Thyroid gland (tissue), 4 donors: ENCODE data around the gene ZMIZ1. TPM values are rescaled to one million over a fixed set of nuclear protein-coding genes. Genes with fewer than 3 reads are reported as not detected.
"Not testable (repeated sequence)": the region's sequence is repeated elsewhere in the genome, so short reads cannot be mapped to it uniquely, and the experiment has no call there.

Experiments used
- DNase-seq, 2 donors: peaks; one replicate each; pipeline ENCODE4 v3.0.0-alpha.2; 2019
- H3K27ac ChIP-seq, 3 donors: fragments of 200-600 bp; sonication (generic); 1 replicate in 2 of 3; 2 replicates in 1 of 3; pipeline ENCODE4 v1.5.1; 2016 to 2019; ENCODE audit warnings: mild to moderate bottlenecking in 1 of 3, moderate library complexity in 1 of 3
- H3K27me3 ChIP-seq: fragments of 200-600 bp; sonication (generic); one replicate; pipeline ENCODE4 v1.5.1; 2019
- H3K36me3 ChIP-seq, 2 donors: fragments of 200-600 bp; sonication (generic); one replicate each; pipeline ENCODE4 v1.5.1; 2016 to 2019
- H3K4me1 ChIP-seq, 2 donors: fragments of 200-600 bp; sonication (generic); one replicate each; pipeline ENCODE4 v1.5.1; 2017 to 2019
- H3K4me3 ChIP-seq, 3 donors: fragments of 200-600 bp; sonication (generic); replicated peaks in 1 of 3; 1 replicate in 2 of 3; 2 replicates in 1 of 3; pipeline ENCODE4 v1.5.1; 2016; ENCODE audit warnings: mild to moderate bottlenecking in 1 of 3
- H3K9me3 ChIP-seq: fragments of 200-600 bp; sonication (generic); one replicate; pipeline ENCODE4 v1.5.1; 2017
- CTCF ChIP-seq, 6 experiments: fragments of 200-600 bp in 3 of 6; fragments of 450-650 bp in 3 of 6; sonication (generic) in 3 of 6; IDR thresholded peaks; one replicate each; pipeline ENCODE4 v1.5.1; 2016 to 2019; ENCODE audit warnings: antibody characterized with exemption in 6 of 6, mild to moderate bottlenecking in 2 of 6, inconsistent platforms in 1 of 6, moderate library complexity in 1 of 6
- POLR2A ChIP-seq, 2 donors: fragments of 450-650 bp; IDR thresholded peaks; one replicate each; pipeline ENCODE4 v1.6.1; 2017; ENCODE audit warnings: antibody characterized with exemption in 2 of 2, mild to moderate bottlenecking in 2 of 2, moderate library complexity in 1 of 2
- WGBS, 2 donors: methylation state at CpG; one replicate each; pipeline ENCODE4 v1.1.5; 2017; 5-methylcytosine and 5-hydroxymethylcytosine counted together
- intact Hi-C: fragments of 100-400 bp; cut with DNase I; formaldehyde crosslinking; loops from one replicate; pipeline ENCODE4 v1.15.1; 2023
- total RNA-seq, 4 donors: library from RNA; depleted of rRNA; stranded (reverse); fragments of >200 nt; gene quantifications; one replicate each; pipeline ENCODE4 v1.2.3, GENCODE V29; 2016

The ZMIZ1 gene
- total RNA-seq, 4 donors from 2014 or later: 59.9 to 128 (median 94.4) TPM

DNA sequence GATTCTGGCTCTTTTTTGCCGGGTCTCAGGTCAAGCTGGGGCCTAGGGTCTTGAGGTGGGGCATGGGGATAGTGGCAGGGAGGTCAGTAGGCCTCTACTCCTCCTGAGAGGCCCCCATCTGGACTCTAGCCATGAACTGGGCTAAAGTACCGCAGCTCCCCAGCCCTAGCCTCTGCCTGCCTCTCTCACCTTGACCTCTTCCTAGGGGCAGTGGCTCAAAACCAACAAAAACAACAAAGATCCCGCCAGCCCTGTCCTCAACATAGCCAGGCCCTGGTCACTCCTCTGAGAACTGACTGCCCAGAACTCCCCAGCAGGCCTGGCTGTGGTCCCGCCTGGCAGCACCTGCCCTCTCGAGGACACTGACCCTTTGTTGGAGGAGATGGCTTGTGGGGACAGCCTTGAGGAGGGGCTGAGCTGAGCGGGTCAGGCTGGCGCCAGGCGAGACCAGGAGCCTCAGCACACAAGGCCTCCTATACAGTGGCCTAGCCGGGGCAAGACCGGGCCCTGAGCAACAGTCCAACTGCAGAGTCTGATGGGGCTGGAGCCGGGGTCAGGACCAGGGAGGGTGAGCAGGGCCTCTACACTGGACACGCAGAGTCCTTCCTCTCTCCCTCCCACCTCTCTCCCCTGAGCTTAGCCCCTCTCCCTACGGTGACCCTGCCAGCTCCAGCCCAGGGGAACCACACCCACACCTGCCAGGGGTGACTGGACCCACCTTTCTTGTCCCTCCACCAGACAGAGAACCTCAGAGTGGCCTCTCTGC lies 266.9 kb downstream of the ZMIZ1 start:
- H3K9me3 ChIP-seq: no peaks in the 10 kb centered on the region
- 27 to 34% methylated on average over 8 to 12 of the region's 13 CpGs for WGBS, 2 donors
- TF ChIP-seq CTCF (IDR thresholded peaks at IDR 0.05) (no peak), POLR2A (IDR thresholded peaks at IDR 0.05) (peak in 1 of 2 donors; percentile 16)
- H3K4me1 ChIP-seq: peaks cover 17 to 31% of the 10 kb centered on the region in 2 donors
- H3K4me3 ChIP-seq: no peak overlapping the region
- peak; percentile 93 to 95 for DNase-seq
- intact Hi-C loops: no loop called here
- peak overlapping the region; percentile 77 to 91 (median 83) for H3K27ac ChIP-seq
- H3K27me3 ChIP-seq: no peaks in the 10 kb centered on the region
- H3K36me3 ChIP-seq: no peaks in the 10 kb centered on the region

DNA sequence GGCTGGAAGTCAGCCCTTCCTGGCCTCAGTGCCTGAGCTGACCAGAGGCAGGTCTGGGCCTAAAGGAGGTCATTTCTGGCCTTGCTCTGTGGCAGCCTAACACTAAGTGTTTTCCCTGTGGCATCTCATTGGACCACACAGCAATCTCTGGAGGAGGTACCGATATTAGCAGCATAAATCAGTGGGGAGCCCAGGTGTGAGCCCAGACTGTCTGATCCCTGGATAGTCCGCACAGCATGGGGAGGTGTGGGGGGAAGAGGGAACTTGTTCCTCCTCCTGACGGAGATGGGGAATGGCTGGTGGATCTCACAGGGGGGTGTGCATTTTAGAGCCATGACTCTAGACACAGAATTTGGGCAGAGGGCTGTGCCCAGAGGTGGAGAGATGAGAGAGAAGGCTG lies 267.5 kb downstream of the ZMIZ1 start:
- TF ChIP-seq POLR2A (IDR thresholded peaks at IDR 0.05) (no peak), CTCF (IDR thresholded peaks at IDR 0.05) (no peak)
- DNase-seq: no peak
- no peaks in the 10 kb centered on the region for H3K36me3 ChIP-seq
- intact Hi-C loops: no loop called here
- no peaks in the 10 kb centered on the region for H3K27me3 ChIP-seq
- H3K27ac ChIP-seq: peak overlapping the region; percentile 77 to 91 (median 83)
- WGBS, 2 donors: 96 to 100% methylated on average over 3 of the region's 3 CpGs
- peaks cover 17 to 31% of the 10 kb centered on the region in 2 donors for H3K4me1 ChIP-seq
- no peak overlapping the region for H3K4me3 ChIP-seq
- H3K9me3 ChIP-seq: no peaks in the 10 kb centered on the region

GRCh38 chr10:79336739-79337138 lies 268.0 kb downstream of the ZMIZ1 start:
- Histone ChIP-seq H3K4me1 (peaks cover 17 to 29% of the 10 kb centered on the region in 2 donors), H3K4me3 (no peak overlapping the region), H3K27ac (peak overlapping the region in 2 of 3 donors; percentile 77 to 83), H3K27me3 (no peaks in the 10 kb centered on the region), H3K36me3 (no peaks in the 10 kb centered on the region), H3K9me3 (no peaks in the 10 kb centered on the region)
- TF ChIP-seq CTCF (IDR thresholded peaks at IDR 0.05): no peak
- TF ChIP-seq POLR2A (IDR thresholded peaks at IDR 0.05): no peak
- intact Hi-C loops: no loop called here
- 69 to 82% methylated on average over 5 to 6 of the region's 7 CpGs for WGBS, 2 donors
- DNase-seq: no peak

GRCh38 chr10:79337783-79338469 lies 269.2 kb downstream of the ZMIZ1 start:
- intact Hi-C loops, DNase-seq, H3K27me3 ChIP-seq, H3K36me3 ChIP-seq, H3K4me3 ChIP-seq, H3K9me3 ChIP-seq, H3K27ac ChIP-seq: not testable (repeated sequence)
- H3K4me1 ChIP-seq: peaks cover 17 to 41% of the 10 kb centered on the region in 2 donors
- WGBS, 2 donors: 97 to 100% methylated on average over 4 to 7 of the region's 11 CpGs

- Histone ChIP-seq H3K4me1 (peaks cover 17 to 42% of the 10 kb centered on the region in 2 donors), H3K36me3 (no peaks in the 10 kb centered on the region), H3K27me3 (no peaks in the 10 kb centered on the region), H3K4me3 (no peak overlapping the region), H3K9me3 (no peaks in the 10 kb centered on the region), H3K27ac (no peak overlapping the region)
- 81 to 98% methylated on average over 3 of the region's 3 CpGs for WGBS, 2 donors
- no peak for TF ChIP-seq POLR2A (IDR thresholded peaks at IDR 0.05)
- TF ChIP-seq CTCF (IDR thresholded peaks at IDR 0.05): no peak
- intact Hi-C loops: no loop called here
- DNase-seq: no peak
These were observed 270.5 kb downstream of the ZMIZ1 start for GRCh38 chr10:79339266-79339665.
